Hematopoietic multipotent progenitor cell treated with erythropoietin and hydrocortisone succinate and interleukin-3 and kit ligand, for 6 days (in vitro differentiated cells): ENCODE data around the gene CCDC3.
A peak's percentile ranks its signal among the peaks of the same experiment; 100 is the strongest.
"Not testable (repeated sequence)": the region's sequence is repeated elsewhere in the genome, so short reads cannot be mapped to it uniquely, and the experiment has no call there.

Source experiments
- DNase-seq: peaks from one replicate; pipeline ENCODE4 v3.0.0-alpha.2; 2015

The CCDC3 gene

DNA sequence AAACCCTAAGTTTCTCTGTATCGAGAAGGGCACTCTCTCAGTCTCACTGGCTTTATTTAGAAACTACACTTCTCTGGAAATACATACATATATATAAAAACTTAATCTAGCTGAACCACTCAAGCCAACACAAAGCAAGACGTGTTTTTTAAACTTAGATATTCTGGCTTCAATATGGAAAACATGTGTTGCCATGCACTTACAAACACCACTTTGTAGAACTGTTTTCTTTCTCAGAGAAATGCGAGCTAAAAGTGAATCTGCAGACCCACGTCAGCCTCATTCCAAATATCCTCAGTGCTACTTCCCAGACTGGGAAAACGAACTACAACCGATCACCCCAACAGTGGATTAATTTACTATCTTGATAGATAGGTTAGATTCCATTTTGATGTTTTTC is 1.7 kb downstream of the CCDC3 start:
- DNase-seq: no peak

DNA sequence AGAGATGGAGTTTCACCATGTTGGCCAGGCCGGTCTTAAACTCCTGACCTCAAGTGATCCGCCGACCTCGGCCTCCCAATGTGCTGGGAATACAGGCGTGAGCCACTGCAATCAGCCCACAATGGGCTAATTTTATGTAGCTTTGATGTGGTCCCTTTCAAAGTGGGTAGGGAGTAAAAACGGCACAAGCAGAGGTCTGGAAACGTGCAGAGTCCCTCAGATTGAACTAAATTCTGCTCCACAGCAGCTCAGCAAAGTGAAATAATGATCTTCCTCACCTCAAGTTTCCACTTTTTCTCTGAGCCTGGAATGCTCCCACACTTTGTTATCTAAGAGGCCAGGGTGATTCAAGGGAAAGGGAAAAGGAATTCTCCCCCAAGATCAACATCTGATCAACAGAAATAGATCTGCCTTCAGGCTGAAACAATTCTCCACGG is 6.1 kb downstream of the CCDC3 start:
- DNase-seq: no peak

DNA sequence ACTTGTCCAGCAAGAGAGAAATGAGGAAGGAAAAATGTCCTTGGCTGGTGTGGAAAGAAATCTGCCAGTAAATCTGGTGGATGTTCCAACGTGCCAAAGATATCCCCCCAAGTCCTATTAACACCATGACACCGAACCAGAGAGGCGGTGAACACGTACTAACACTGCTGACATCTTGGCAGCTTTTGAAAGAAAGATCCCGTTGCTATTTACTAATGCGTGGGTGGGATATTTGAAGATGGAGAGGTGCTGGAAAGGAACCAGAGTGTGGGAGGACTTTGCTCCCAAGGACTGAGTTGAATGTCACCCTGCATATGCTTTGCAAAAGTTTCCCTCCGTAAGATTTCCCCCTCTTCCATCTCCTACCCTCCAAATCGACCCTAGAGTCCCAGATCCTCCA is 7.9 kb downstream of the CCDC3 start:
- no peak for DNase-seq

DNA sequence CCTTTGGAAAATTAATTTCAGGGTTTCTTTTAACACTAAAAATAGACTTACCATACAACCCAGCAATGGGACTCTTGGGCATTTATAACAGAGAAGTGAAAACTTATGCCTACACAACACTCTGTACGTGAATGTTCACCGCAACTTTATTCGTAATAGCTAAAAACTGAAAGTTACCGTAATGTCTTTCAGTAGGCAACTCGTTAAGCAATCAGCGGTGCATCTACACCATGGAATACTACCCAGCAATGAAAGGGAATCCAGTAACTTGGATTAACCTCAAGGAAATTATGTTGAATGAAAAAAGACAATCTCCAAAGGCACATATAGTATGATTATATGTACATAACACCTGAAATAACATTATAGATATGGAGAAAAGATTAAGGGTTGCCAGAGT is 16.2 kb downstream of the CCDC3 start:
- DNase-seq: no peak

DNA sequence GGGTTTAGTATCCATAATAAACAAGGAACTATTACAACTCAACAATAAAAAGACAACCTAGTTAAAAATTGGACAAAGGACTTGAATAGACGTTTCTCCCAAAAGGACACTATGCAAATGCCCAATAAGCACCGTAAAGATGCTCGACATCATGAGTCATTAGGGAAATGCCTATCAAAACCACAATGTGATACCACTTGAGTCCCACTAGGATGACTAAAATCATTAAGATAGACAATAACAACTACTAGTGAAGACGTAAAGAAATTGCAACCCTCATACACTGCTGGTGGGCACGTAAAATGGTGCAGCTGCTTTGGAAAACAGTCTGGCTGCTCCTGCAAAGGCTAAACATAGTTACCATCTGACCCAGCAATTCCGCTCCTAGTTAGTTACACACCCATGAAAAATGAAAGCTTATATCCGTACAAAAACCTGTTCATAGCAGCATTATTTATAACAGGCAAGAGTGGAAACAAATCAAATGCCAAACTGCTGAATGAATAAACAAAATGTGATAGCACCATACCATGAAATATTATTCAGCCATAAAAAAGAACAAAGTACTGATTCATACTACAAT is 17.3 kb downstream of the CCDC3 start:
- no peak for DNase-seq

DNA sequence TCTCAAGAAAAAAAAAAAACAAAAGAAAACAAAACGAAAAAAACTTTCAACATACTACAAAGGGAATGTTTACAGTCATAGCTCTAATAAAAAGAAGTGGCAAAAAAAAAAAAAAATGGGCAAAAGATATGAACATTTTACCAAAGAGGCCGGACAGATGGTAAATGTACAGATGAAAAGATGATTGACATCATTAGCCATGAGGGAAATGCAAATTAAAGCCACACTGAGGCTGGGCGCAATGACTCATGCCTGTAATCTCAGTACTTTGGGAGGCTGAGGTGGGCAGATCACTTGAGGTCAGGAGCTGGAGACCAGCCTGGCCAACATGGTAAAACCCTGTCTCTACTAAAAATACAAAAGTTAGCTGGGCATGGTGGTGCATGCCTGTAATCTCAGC is 17.9 kb downstream of the CCDC3 start:
- not testable (repeated sequence) for DNase-seq

DNA sequence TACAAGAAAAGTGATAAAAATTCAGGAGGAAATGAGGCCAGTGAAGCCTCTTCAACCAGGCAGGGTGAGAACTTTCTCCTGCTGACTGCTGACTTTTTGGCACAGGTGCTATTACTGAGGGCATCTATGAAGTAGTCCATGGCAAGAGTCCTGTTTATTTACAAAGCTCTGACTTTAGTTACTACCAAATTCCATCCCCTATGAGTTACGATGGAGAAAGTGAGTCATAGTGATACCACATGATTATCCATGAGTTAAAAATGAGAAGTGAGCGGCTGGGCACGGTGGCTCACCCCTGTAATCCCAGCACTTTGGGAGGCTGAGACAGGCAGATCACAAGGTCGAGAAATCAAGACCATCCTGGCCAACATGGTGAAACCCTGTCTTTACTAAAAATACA is 19.9 kb downstream of the CCDC3 start:
- no peak for DNase-seq

DNA sequence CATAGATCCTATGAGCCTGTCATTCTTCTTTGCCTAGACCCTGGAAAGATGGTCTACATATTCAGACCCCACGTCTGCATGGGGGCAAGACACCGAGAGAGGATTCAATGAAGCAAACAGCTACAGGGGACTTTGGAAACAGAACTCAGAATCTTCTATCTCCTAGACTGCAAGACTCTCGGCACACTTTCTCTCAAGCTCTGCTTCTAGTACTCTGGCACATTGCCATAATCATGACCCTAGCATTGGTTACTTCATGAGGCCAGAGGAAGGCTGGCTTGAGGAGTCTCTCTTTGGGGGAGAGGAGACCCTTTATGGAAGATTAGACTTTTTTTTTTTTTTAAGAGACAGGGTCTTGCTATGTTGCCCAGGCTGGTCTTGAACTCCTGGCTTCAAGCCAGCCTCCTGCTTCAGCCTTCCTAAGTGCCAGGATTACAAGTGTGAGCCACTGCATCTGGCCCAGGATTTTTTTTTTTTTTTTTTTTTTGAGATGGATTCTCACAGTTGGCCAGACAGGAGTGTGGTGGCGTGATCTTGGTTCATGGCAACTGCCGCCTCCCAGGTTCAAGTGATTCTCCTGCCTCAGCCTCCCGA is 20.7 kb downstream of the CCDC3 start:
- peak; percentile 26 for DNase-seq

DNA sequence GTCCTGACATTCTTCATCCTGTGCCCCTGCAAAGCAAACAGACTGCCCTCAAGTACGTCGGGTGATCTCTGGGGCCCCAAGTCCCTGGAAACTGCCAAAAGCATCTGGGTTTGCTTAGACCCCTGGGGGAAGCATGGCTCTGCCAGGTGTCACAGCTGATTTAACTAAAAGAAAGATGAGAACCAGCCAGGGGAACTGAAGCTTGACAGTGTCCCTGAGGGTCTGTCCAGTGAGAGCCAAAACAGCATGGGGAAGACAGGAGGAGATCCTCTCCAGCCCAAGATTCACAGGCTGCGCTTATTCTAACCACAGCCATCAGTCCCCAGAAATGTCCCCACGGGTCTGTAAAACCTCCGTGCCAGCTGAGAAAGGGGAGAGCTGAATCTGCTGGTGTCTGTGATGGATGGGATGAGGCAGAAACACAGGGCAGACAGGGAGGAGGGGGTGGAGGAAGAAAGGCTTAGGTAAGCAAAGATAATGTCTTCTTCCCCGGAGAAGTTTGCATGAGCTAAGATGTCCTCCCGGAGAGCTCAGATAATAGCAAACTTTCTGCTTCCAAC is 21.3 kb downstream of the CCDC3 start:
- peak; percentile 27 for DNase-seq

DNA sequence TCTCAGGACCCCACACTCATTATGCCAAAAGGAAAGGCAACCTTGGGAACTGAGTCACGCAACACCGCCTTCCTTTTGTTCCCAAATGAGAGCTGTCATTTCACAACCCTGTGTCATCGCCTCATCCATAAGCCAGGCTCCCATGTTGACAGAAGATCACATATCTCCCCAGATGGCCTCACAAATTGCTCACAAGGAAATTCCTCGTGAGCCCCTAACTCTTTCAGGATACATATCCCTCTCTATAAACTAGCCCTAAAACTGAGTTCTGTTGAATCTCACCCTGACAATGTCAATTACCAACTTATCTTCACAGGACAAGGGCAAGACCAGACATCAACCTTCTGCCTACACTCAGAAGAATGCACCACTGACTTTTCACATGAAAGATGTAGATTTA is 22.6 kb downstream of the CCDC3 start:
- DNase-seq: no peak

DNA sequence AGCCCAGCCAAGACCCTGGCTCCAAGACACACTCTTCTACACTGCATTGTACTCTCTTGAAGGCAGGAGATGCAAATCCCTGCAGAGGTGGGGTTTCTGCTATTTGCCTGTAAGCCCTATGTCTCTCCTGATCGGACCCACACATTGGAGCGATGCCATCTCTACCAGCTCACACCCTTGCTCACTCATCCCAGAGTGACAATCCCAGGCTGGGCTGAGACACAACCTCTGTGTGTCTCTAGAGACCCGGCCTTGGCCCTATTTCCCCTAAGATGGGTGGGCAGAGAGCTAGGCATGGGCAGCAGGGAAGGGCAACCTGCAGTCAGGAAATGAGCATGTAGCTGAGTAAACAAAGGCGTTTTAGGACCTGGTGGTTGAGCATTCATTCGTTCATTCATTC is 25.6 kb downstream of the CCDC3 start:
- no peak for DNase-seq

DNA sequence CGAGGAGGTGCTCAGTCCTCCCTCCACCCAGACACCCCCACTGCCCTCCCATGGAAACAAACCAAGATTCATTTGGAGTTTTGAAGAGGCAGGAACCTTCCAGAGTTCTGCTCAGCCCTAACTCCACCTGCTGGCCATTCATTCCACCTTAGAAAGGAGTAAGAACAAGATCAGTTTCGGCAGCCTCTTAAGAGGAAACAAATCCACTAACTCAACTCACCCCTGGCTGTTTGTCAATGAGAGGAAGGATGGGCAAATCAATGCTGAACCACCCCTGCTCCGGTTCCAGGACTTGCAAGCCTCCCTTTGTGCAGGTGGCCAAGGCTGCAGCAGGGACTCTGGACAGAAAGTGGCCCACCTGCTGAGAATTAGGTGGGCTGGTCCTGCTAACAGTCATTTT is 26.2 kb downstream of the CCDC3 start:
- DNase-seq: peak; percentile 42

DNA sequence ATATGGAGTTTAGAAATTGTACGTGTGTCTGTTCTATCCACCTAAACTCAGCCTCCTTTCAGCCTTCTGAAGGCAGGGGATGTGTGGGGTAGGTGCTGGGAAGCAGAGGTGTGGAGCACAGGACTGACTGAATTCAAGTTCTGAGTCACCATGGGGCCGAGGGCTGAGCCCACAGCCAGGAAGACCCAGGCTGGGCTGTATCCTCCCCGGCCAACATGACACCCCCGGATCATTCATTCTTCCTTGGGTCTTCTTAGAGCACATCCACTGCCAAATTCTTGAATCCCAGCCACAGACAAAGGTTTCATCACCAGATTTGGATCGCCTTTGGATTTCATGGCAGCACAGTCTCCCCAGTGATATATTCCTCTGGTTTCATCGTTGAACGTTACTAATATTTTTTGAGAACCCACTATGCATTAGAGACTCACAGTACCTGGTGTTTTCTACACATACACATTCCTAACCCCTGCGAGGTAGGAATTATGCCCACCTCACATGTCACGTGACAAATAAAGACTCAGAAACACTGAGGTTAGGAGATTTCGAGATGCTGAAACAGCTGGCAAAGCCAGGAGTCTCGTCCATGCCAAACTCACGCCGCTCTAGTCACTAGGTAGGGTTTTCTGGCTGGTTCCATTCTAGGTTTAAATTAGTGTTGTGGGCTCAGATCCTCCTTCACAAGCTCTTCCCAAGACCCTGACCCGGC is 26.9 kb downstream of the CCDC3 start:
- no peak for DNase-seq

DNA sequence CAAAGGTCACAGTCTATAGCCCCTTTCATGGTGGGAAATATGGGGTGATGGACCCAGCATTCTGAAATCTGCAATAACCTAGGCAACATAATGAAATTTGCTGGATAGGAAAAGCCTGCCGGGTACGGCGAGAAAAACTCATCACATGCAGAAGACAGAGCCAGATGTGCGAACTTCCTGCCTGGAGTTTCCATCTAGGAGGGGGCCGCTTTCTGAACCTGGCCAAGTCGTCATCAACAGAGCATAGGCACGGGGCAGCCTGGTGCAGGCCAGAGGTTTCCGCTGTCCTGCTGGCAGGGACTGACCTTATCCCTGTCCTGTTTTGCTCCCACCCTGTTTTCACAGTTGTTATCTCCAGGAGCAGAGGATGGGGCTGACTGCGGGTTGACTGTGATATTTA is 27.4 kb downstream of the CCDC3 start:
- DNase-seq: no peak

DNA sequence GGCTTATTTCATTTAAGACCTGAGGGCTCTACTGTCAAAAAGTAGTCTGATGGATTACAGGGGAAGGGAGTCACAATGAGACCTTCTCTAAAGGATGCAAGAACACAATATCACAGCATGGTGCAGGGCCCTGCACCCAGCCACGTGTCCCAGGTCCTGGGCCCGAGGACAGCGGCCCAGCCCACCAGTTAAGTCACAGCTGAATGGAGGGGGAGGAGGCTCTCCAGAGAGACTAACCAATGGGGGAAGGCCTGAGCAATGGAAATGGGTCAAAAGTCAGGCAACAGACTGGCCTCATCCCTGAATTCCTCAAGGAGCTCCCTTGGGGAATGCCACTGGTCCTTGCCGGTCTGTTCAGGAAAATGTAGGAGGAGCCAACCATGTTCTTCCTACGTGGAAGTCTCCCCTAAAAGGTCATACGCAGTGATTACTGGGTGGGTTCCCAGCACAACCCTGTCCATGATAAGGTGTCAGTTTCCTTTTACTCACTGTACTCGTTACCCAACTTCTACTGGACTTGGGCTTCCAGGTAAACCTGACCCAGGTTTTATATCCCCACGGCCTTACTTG is 28.3 kb downstream of the CCDC3 start:
- DNase-seq: no peak

DNA sequence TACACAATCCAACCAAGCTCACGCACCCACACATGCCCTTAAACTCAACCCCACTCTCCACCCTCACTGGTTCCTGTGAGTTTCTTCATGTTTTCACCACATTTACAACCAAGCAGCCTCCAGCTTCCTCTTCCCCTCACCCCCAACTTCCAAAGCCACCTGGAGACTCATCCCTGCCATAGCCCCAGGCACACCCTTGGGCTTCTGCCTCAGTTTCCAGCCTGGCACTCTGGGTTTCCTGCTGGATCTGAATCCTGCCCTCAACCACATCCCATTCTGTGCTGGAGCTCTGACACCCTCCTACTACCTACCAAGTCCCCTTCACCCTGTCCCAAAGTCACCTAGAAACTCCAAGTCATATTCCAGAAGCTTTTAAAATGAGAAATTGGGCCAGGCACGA is 29.4 kb downstream of the CCDC3 start:
- DNase-seq: no peak

DNA sequence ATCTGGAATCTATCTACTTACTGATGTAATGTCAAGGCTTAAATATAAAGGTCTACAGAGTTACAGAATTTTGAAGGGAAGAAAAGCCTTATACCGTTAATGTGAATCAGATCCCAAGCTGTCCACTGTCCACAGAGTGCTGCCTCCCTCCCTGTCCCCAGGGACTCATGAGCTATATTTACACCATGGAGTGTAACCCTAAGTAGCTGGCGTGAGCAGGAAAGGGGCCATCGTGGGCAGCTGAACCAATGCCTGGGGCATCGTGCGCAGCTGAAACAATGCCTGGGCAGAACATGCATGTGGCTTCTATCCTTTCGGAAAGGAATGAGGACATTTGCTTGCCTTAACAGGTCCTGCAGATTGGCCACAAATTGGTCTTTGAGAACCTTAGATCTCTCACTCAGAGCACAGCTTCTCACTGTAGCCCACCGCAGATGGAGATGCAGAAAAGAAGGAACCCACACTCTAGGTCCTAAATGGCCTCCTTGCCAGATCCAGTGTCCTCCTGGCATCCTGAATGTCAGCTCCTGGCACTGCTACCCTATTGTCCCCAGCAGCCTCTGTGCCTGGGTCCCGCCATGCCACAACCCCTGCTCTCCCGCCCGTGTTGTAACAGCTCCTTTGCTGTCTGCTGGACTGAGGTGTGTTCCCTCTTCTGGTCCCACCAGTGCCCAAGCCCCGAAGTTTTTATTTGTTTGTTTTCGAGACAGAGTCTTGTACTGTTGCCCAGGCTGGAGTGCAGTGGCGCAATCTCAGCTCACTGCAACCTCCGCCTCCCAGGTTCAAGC is 30.3 kb downstream of the CCDC3 start:
- DNase-seq: no peak

DNA sequence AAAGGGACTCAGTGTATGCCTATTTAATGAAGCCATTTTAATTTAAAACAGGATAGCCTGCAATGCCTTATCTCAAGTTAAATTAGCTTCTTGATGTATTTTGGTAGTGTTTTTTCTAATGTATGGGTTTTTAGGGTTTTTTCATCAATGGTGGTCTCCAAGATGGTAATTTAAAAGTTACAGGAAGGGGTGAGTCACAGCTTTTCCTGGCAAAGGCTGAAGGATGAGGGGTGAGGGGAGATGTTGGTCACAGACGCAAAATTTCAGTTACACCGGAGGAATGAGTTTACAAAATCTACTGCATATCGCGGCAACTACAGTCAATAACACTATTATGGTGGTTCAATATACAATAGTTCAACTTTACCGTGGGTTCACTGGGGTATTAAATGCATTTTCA is 31.6 kb downstream of the CCDC3 start:
- DNase-seq: peak; percentile 19

DNA sequence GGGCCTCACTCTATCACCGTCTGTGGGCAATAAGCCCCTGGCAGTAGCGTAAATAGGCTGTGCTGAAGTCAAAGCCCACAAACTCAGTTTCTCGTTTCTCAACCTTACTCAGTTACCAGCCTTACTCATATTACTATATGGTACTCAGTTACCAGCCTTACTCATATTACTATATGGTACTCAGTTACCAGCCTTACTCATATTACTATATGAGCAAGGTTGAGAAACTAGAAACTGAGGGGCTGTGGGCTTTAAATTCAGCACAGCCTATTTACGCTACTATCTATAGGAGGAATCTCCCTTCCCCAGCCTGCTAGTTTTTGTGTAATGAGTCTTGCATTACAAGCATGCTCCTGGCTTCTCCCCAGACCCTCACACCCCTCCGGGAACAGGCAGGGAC is 35.4 kb downstream of the CCDC3 start:
- no peak for DNase-seq

DNA sequence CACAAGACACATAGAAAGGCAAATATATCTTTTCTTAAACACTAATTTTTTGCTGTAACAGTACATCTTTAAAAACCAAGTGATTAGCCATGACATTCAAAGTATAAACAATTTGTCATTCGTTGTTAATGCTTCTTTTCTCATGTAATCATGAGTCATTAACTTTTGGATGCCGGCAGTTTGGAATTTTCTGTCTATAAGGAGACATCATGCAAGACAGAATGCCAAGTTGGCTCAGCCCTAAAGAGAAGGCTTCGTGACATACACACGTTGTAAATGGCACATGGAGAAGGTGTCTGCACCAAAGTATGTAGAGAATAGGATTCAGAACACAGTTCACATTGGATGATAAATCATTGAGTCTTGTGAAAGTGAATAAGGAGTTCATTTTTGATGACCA is 35.9 kb downstream of the CCDC3 start:
- DNase-seq: no peak

DNA sequence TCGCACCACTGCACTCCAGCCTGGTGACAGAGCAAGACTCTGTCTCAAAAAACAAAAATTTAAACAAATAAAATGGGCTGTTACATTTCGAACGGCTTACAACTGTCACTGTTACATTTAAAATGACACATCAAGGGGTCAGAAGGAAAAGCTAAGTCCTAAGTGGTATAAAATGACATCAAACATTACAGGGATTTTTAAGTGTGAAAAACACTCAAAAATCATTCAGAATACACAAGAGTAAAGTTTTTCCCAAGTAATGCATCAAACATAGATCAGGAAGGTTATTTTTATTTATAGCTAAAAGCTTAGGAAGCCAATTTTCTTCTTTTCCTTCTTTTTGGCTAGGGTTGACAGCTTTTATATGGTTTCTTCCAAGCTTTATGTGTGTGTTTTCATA is 39.0 kb downstream of the CCDC3 start:
- no peak for DNase-seq

DNA sequence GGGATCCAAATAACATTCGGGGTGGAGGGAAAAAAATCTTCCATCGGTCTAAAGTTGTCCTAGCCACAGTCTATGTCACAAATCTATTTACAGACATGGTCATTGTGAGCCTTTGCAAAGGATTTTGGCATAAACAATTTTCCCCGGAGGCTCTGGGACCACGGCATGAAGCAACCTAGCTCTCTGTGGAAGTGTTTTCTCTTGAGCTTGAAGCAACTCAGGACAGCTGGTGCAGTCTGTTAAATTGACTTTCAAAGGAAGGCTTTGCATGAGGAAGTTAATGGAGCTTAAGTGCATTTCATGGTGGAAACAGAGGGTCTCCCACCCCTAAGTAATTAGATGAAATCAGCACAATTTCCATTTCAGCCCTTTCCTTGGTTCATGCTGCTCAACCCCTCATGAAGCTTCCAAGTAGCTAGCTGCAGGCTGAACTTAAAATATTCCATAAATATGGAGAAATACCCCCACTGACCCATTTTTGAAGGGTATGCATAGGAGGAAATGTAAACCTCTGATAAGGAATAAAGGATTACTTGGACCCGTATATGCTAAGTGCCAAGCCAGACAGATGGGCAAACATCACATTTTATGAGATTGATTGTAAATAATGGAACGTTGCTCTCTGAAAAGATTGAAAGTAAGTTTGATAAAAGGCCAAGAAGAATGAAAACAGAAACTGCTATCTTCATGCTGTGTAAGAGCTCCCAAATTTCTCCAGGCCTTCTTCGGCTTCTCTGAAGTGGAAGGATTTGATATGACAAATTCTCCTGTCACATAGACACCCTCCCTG is 39.9 kb downstream of the CCDC3 start:
- no peak for DNase-seq
